Activated T-cell treated with anti-CD3 and anti-CD28 coated beads, Interleukin-2, amount 50 U/mL, for 48 hours (primary cell): ENCODE results near the gene METAP1.
"Not testable (repeated sequence)": the region's sequence is repeated elsewhere in the genome, so short reads cannot be mapped to it uniquely, and the experiment has no call there.

Source experiments
- DNase-seq, 2 experiments: peaks; one replicate each; pipeline ENCODE4 v3.0.0-alpha.2; 2020

Gene METAP1

DNA sequence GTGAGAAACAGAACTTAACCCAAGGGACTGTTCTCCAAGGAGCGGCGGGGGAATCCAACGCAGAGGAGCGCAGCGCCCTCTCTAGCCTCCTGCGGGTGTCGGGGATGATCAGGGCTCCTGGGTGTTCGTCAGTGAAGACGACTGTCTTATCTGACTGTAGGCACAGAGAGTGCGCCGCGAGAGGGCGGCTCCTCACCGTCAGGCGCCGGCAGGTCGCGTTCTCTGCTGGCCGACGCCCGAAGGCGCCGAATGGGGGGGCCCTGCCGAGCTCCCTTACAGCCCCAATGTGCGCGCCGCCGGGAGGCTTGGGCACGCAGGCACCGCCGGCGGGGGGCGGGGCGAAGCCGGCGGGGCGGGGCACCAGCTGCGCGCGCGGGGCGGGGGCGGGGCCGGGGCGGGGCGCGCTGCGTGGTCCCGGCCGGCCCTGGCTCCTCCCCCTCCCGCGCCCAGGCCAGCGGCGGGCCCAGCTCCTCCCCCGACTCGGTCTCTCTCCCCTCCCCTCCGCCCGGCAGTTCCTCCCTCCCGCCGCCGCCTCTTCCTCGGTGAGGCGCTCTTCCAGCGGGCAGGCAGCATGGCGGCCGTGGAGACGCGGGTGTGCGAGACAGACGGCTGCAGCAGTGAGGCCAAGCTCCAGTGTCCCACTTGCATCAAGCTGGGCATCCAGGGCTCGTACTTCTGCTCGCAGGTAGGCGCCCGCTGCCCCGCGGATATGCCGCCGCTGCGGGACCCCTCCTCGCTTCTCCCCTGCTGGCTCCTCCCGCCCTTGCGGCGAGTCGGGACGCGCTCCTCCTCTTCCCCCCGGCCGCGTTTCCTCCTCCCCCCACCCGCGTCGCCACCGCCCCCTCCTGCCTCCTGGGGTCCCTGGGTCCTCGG, at the start of gene METAP1:
METAP1 (plus strand) TSS at position 539 of the 873 bp plus-strand sequence; CDS start at position 572, 33 bp downstream.
- DNase-seq = peak; percentile 94 to 96

DNA sequence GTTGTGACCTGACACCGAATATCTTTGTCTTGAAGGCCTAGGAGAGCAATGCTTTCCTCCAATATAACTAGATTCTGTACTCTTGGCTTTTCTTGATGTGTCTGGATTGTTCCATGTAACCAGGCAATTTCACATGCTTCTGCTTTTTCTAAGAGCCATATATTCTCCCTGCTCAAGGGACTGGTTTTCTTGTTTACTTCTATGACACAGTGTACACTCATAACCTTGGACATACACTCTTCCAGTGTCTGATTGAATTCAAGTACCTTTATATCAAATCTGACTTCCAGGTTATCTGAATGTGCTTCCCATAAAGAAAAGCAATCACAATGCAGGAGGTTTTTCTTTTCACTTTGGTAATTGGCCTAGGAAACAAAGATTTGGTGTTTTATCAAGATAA, 49.2 kb upstream of the METAP1 start:
- DNase-seq = no peak

DNA sequence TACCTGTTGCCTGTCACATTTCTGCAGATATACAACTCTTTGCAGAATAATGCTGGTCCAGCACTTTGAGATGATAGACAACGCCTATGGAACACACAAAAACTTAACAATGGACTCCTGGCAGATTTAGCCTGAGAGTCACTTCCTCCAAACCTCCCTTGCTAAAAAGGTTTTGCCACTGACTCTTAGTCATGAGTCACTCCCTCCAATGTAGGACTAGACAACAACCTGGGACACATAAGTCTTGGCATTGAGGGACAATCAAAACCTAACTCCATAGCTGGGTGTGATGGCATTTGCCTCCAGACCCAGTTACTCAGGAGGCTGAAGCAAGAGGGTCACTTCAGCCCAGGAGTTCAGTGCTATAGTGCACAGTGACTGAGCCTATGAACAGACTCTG, 44.6 kb upstream of the METAP1 start:
- DNase-seq = no peak

DNA sequence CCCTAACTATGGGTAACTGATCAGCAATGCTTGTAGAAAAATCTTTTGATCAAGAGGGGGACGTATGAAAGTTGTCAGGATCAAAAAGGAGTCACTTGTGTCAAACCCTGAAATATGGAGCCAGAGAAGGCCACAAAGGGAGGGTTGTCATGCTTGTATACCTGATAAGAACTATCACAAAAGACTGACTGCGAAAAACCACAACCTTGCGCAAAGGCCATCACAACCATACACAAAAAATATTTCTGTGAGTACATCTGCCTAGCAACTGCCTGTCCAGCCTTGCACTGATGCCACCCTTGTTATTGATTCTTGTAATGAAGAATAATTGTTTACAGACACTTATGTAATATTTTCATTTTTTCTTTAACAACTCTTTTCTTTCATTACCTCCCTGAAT, 43.8 kb upstream of the METAP1 start:
- no peak for DNase-seq

DNA sequence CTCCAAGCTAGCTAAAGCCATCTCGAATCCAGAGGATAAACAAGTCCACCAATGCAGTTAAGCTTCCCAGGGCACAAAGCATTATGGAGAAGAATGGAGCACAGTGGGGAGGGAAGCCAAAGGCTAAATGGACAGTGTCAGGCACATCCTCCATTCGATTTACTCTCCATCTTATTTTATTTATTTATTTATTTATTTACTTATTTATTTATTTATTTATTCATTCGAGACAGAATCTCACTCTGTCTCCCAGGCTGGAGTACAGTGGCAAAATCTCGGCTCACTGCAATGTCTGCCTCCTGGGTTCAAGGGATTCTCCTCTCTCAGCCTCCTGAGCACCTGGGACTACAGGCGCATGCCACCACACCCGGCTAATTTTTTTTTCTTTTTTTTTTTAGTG, 40.3 kb upstream of the METAP1 start:
- no peak for DNase-seq

DNA sequence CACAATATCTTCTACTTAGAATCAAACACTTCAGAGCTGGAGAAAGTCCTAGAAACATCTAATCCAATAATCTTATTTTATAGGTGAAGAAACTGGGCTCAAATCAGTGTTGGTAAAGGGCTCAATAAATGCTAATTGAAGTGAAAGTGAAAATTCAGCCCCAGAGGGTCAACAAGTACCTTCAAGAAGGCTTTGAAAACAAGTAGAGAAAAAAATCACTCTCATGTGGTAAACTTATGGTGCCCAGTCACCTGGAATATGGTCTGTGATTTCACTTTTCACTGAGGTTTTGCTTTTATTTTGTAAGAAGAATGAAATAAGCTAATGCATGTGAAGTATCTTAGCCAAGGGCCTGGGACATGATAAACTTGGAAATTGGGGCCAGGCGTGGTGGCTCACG, 37.5 kb upstream of the METAP1 start:
- no peak for DNase-seq

DNA sequence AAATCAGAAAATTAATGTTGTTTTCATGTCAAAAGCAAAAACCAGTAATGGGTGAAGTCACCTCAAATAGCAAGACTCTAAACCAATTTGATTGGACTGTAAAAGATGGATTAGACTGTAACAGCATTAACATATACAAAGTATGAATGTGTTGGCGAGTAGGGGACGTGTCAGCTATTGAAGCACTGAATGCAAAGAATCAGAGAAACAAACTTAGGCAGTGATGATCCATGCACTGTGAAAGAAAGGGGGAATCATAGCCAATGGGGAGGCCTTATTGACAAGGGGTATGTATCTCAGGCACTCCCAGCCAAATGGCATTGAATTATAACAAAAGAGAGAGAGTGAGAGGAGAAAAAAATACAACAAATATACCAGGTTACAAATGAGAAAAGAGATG, 36.1 kb upstream of the METAP1 start:
- no peak for DNase-seq

DNA sequence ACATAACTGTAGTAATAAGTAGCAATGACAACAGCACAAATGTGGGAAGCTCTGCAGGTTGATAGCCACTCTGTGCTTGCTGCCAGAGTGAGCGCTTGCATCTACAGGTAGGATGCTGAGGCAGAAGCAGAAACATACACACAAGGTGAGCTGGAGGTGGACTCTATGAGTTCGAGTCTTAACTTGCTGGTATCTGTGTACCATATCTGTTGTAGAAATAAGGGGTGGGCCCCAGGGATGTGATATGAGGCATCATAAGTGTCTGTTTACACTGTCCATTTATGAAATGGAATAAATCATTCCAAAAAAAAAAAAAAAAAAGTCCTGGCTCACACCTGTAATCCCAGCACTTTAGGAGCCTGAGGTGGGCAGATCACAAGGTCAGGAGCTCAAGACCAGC, 33.8 kb upstream of the METAP1 start:
- no peak for DNase-seq

DNA sequence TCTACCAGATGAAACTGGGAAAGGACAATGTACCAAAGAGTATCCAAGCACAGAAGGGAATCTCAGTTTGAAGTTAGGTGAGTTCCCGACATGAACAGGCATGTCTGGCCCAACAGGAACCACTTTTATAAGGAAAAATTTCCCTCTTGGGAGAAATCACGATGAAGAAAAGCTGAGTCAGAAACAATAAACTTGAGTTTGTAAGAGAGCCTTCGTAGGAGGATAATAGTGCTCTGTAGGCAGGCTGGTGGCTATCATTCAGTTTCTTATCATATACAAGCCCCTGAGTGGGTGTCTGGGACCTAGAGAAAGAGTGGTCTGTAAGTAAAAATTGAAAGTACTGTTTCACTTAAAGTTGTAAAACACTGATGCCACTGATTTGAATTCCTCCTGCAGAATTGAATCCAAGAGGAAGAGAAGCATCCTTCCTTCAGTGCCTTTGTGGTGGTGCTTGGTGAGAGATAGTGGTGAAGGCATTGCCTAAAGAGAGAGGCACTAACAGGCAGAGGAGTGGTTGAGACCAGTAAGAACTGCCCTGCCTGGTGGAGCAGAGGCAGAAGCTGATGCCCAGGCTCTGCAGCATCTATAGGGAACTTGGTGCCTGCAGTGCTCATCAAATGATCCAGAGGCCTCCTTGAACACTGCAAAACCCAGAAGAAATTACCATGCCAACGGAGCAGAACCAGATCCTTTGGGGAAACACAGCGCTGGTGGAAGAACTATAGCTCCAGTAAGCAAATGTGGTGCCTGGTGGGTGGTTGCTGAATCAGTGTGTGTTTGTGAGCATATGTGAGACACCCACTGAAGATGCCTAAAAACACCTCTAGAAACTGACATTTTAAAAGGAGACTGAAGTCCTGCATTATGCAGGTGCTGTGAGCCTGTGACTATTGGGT, 31.7 kb upstream of the METAP1 start:
- no peak for DNase-seq

DNA sequence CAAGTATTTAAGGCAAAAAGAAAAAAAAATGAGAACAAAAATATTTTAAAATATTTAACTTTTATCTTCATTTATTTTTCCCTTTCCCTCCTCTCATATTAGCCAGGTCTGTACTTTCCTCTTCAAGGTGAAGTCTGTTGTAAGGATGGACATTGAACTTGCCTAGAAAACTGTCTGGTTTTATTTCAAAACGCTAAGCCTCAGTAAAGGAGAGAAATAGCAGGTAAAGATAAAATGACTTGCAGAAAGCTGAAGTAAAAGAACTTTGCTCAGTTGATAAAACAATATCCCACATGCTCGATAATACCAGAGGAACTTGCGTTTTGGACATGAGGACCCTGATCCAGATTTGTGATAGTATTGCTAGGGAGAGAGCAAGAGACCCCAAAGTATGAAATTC, 28.6 kb upstream of the METAP1 start:
- no peak for DNase-seq

DNA sequence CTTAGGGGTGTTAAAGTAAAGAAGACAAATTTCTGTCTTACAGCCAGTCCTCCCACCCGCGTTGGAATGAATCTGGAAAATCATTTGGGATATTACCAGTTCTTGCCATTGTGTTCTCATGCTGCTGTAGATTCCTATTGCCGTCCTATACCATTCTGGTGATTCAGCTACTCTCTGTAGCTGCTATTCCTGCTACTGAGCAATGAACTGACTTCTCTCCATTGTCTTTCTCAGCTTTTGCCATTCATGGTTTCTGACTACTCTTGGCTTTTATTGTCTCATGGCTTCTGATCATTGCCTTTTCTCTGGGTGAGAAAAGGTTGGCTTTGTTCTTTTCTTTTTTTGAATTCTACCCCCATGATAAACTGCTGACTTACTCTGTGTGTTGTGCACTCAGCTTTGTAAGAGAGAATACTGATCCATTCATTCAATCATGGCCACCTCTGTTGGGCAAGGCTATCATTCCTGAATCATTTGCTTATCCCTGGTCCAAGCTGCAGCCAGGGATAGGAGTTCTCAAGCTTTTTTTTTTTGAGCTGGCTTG, 27.7 kb upstream of the METAP1 start:
- DNase-seq = no peak

DNA sequence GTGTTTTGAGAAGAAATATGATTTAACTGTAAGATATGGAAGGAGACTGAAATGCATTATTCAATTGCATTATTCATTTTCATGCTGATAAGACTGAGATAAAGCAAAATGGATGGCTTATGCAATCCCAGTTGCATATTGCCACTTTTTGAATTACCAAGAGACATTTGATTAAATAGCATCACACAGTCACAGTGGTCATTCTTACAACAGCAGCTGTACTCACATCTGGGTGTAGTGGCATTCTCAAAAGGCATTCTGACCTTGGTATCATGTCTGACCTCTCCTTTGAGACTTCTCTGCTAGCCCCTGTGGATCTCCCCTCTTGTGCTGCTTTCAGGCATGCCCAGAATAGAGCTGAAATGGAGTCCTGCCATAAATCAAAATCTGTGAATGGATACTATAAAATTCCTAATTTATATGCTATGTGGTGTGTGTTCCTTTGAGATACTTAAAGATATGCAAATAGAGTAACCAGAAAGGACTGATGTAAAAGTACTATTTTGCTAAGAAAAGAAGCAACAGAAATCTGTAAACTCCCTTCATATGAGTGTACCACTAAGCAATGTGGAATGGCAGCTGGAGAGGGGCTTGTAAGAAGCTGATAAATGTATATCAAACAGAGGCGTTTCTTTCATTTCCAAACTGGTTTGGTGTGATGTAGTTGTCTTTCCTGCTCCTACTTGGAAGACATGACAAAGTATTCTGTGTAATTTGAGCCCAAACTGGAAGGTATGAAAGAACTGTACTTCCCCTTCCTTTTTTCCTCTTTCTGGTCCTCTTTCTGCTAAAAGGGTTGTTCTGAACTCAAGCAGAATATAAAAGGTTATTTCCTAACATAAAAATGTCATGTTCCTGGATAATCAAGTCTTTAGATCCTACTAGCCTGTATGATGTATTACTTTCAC, 25.4 kb upstream of the METAP1 start:
- no peak for DNase-seq

DNA sequence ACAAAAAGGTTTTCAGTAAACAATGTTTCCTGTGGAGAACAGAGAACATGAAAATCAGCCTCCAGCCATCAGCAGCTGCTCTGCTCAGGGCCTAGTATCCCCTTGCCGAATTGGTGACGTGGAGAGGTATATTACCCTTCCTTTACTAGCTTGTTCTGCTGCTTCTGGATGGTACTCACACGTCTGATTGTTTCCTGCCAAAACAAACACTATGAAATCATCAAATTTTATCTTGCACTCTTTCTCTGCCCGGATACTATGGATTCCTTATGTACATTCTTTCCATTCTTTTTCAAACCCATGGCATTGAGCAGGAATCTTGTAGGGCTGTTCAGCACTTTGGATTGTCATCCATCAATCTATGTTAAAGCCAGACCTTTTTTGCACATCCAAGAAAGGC, 18.8 kb upstream of the METAP1 start:
- DNase-seq = no peak

DNA sequence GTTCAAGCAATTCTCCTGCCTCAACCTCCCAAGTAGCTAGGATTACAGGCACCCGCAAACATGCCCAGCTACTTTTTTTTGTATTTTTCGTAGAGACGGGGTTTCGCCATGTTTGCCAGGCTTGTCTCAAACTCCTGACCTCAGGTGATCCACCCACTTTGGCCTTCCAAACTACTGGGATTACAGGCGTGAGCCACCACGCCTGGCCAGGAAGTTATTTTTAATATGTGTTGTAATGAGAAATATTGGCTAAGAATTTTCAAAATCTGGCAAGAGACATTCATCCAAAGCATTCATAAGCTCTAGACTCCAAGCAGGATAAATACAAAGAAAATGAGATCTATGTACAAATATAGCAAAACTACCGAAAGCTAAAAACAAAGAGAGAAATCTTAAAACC, 18.0 kb upstream of the METAP1 start:
- no peak for DNase-seq

DNA sequence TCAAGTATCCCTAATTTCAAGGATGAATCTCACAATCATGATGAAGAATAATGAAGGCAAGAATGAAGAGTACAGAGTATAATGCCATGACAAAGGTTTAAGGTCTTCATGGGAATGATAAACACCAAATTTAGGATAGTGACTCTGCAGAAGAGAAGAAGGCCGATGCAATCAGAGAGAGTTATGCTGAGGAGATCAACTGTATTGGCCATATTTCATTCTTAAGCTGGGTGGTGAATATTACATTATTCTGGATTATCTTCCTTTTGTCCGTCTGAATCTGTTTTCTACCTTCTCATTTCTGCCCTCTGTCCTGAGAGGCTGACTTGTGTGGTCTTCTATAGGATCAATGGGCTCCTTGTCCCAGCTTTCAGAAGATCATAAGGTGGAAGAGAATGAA, 7.8 kb upstream of the METAP1 start:
- DNase-seq = no peak

DNA sequence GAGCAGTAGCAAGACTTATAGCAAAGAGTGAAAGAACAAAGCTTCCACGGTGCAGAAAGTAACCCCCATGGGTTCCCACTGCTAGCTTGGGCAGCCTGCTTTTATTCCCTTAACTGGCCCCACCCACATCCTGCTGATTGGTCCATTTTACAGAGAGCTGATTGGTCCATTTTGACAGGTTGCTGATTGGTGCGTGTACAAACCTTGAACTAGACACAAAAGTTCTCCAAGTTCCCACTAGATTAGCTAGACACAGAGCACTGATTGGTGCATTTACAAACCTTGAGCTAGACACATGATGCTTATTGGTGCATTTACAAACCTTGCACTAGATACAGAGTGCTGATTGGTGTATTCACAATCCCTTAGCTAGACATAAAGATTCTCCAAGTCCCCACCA, 2.7 kb upstream of the METAP1 start:
- DNase-seq = not testable (repeated sequence)

DNA sequence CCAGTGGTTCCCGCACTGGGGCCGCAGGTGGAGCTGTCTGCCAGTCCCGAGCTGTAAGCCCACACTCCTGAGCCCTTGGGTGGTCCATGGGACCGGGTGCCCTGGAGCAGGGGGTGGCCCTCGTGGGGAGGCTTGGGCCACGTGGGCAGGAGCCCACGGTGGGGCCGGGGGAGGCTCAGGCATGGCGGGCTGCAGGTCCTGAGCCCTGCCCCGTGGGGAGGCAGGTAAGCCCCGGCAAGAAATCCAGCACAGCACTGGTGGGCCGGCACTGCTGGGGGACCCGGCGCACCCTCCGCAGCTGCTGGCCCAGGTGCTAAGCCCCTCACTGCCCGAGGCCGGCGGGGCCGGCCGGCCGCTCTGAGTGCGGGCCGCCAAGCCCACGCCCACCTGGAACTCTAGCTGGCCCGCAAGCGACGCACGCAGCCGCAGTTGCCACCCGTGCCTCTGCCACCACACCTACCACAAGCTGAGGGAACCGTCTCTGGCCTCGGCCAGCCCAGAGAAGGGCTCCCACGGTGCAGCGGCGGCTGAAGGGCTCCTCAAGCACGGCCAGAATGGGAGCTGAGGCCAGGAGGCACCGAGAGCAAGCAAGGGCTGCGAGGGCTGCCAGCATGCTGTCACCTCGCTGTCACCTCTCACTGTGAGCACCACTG, 2.0 kb upstream of the METAP1 start:
- DNase-seq = no peak

DNA sequence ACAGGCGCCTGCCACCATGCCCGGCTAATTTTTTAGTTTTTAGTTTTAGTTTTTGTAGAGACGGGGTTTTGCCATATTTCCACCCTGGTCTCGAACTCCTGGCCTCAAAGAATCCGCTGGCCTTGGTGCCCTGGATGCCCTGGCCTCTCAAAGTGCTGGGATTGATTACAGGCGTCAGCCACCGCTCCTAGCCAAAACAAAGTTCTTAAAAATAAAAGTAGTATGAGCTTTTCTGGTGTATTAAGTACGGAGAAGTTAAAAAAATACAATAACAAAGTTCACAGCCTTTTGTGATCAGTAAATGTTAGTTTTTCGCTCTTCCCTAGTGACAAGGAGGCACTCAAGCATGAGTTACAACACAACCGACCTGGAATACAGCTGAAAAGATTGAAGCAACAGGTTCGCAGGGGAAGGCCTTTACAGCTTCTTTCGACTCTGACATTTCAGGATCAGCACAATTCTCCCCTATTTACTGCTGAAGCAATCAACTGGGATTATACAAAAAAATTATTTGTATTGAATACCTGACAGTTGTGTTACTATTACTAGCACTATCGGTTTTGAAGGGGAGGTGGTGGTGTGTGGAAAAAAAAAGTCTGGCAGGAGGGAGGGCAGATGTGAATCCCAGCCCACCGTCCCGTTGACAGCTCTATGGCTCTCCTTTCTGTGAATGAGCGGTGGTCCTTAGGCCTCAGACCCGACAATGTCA, 893 bp upstream of the METAP1 start:
- no peak for DNase-seq

DNA sequence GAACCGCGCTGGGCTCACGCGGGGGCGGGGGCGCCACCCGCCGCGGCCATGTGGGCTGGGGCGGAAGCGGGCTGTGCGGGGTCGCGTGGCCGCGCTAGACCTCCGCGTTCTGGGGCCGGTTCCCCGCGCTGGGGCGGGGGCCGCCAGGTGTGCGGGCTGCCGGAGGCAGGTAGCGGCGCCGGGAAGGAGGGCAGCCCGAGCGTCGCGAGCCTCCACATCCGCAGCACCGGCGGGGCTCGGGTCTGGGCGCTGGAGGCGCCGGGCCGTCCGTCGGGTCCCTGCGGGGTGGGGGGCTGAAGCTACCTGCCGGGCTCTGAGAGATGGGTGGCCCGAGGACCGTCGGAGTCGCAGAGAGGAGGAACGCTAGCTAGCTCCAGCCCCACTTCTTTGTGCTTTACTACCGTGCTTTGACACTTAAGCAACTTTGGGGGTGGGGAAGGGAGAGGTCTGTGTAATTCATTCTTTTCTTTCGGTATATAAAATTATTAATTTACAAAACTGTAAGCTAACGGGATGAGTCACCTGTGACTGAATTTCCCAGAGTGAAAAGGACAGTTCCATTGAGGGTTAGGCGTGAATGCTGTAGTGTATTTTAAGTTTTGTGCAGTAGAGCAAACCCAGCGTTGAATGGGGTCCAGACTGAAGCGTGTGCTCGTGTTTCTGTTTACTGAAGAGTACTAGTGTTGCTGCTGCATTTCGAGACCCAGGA, 689 bp downstream of the METAP1 start:
- peak in 1 of 2 experiments; percentile 39 for DNase-seq

DNA sequence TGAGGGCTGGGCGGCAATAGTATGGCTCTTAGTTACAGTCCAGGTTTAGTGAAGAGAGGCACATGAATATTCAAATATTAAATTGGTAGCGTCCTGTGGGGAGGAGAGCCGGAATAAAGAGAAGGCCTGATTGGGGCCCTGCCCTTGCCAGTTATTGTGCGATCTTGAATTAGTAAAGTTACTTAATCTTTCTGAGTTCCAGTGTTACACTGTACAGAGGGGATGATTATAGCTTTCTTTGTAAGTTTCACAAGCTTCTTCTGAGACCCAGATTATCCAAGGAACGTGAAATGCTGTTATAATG, 1.2 kb downstream of the METAP1 start:
- peak in 1 of 2 experiments; percentile 33 for DNase-seq

DNA sequence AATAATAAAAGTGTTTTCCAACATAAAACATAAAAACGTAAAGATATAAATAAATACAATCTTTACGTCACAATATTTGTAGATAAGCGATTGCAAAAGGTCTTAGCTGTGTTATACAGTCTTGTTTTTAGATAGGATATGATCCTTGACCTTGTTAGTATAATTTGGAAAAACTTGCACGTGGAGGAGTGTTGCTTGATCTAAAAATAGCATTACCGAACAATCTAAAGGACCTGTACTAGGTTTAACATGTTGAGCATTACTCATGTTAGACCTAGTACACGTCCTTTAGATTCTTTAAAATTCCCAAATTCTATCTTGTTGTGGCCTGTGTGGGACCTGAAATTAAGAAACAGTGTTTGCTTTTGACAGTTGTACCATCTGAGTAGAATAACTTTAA, 1.6 kb downstream of the METAP1 start:
- no peak for DNase-seq
